ENCODE measurements around the gene DTHD1.

The DTHD1 gene

GRCh38 chr4:36326476-36327029 lies 45.1 kb downstream of the DTHD1 start:
- TF ChIP-seq JUND (IDR thresholded peaks at IDR 0.05; ENCODE audit: low read depth): no peak
- DNase-seq (ENCODE audit: low read depth in 1 of 2, low spot score in 1 of 2): no peak
- in situ Hi-C loops (cut with HindIII; ENCODE audit: low pct_unique_long_range_greater_than_20kb, low sequenced_read_pairs): no loop called here

GRCh38 chr4:36327400-36327799 lies 46.0 kb downstream of the DTHD1 start:
- TF ChIP-seq JUND (IDR thresholded peaks at IDR 0.05; ENCODE audit: low read depth): no peak
- in situ Hi-C loops (cut with HindIII; ENCODE audit: low pct_unique_long_range_greater_than_20kb, low sequenced_read_pairs): no loop called here
- DNase-seq (ENCODE audit: low read depth in 1 of 2, low spot score in 1 of 2): no peak

DNA sequence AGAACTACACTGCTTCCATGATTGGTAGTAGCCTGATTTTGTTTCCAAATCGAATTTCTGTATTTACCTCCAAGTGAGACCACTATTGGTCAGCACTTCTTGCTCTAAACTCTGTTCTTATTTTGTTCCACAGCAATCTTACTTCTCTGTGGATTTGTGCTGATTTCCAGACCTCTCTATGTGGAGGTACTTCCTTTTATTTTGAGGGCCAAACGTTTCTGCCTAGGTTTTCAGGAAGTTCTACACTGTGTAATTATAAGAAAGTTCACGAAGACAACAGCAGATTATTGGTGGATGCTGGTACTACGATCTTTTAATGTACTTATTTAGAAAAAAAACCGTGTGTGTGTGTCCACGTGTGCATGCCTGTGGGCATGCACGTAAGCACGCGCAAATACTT lies 46.7 kb downstream of the DTHD1 start:
- TF ChIP-seq JUND (IDR thresholded peaks at IDR 0.05; ENCODE audit: low read depth): no peak
- in situ Hi-C loops (cut with HindIII; ENCODE audit: low pct_unique_long_range_greater_than_20kb, low sequenced_read_pairs): no loop called here
- no peak for DNase-seq (ENCODE audit: low read depth in 1 of 2, low spot score in 1 of 2)

- TF ChIP-seq JUND (IDR thresholded peaks at IDR 0.05; ENCODE audit: low read depth): no peak
- in situ Hi-C loops (cut with HindIII; ENCODE audit: low pct_unique_long_range_greater_than_20kb, low sequenced_read_pairs): no loop called here
- DNase-seq (ENCODE audit: low read depth in 1 of 2, low spot score in 1 of 2): no peak
These were observed 47.8 kb downstream of the DTHD1 start for GRCh38 chr4:36329228-36329627.

DNA sequence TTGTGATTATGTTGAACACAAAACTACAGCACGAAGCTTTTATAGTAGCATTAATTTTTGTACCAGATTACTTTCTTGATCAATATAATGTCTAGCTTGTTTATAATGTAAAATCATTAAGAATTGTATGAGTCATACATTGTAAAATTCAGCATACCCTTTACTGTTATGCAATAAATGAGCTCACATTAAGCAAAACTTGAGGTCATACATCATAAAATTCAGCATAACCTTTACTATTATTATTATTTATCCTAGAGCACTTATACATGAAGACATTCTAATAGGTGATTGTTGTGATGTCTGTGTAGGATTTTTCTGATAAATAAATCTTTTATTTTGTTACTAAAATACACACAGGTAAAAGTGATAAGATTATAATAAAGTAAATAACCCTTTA lies 49.4 kb downstream of the DTHD1 start:
- in situ Hi-C loops (cut with HindIII; ENCODE audit: low pct_unique_long_range_greater_than_20kb, low sequenced_read_pairs): no loop called here

DNA sequence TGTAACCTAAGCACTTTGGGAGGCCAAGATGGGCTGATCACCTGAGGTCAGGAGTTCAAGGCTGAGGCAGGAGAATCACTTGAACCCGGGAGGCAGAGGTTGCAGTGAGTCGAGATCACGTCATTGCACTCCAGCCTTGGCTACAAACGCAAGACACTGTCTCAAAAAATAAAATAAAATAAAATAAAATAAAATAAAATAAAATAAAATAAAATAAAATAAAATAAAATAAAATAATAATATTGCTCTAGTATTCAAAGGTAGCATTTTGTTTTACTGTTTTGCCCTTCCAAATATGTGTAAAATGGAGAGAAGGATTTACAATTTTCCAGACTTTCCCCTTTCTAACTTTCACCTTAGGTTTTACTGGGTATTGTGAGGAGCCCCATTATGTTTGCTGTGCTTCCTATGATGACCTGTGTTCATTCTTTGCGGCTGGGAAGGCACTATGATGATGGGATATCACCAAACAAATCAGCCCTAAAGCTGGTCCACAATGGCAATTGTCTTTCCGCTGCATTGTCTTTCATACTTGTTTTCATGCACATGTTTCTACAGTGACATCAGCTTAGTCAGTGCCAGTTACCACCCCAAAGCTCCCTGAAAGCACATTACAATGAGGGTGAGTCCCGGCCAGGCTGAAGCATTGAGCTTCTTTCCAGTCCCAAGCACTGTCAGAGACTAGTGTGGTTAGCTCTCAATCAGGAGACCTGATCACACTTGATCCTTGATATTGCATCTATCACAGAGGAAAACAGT lies 50.8 kb downstream of the DTHD1 start:
- no peak for DNase-seq (ENCODE audit: low read depth in 1 of 2, low spot score in 1 of 2)
- no peak for TF ChIP-seq JUND (IDR thresholded peaks at IDR 0.05; ENCODE audit: low read depth)
- in situ Hi-C loops (cut with HindIII; ENCODE audit: low pct_unique_long_range_greater_than_20kb, low sequenced_read_pairs): no loop called here

More for the DNA sequence above, 49.4 kb downstream of the DTHD1 start:
- no peak for TF ChIP-seq JUND (IDR thresholded peaks at IDR 0.05; ENCODE audit: low read depth)
- DNase-seq (ENCODE audit: low read depth in 1 of 2, low spot score in 1 of 2): no peak

DNA sequence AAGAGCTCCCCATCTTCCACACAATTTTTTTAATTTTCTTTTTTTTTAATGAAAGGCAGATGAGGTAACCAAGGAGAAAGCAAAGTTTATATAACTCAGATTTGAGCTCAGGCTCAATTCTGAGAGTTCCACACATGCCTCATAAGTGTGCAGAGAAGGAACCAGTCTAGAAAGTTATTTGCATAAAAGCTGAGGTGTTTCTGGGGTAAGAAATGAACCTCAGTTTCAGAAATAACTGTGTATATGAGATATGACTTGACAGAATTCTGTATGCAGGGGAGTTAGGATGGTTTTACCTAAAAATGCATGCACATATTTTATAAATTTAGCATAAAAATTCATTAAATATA lies 51.3 kb downstream of the DTHD1 start:
- in situ Hi-C loops (cut with HindIII; ENCODE audit: low pct_unique_long_range_greater_than_20kb, low sequenced_read_pairs): no loop called here

DNA sequence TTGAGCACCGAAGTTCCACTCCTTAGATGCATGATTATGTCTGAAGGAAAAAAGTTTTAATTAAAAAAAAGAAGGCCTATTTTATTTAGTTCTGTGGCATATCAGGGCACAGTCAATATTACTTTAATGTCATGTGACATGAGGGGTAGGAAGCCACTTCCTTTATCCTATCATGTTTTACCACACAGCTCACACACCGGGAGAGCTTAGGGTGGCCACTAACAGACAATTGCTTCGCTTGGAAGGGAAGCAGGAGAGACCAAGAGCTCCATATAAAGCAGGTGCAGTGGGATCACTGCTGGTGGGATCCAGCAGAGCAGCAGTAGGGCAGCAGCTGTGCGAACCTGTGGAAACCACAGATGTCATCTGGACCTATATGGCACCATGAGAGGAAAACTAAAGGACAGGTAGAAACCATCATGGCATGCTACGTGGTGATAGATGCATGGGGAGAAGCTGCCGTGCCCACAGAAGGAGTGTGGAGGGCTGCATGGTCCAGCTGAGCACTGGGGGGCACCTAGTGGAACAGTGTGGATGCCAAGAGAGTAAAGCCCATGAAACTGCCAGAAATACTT lies 52.0 kb downstream of the DTHD1 start:
- no peak for TF ChIP-seq JUND (IDR thresholded peaks at IDR 0.05; ENCODE audit: low read depth)
- in situ Hi-C loops (cut with HindIII; ENCODE audit: low pct_unique_long_range_greater_than_20kb, low sequenced_read_pairs): no loop called here
- no peak for DNase-seq (ENCODE audit: low read depth in 1 of 2, low spot score in 1 of 2)

More for the DNA sequence above, 51.3 kb downstream of the DTHD1 start:
- TF ChIP-seq JUND (IDR thresholded peaks at IDR 0.05; ENCODE audit: low read depth): no peak
- DNase-seq (ENCODE audit: low read depth in 1 of 2, low spot score in 1 of 2): no peak

DNA sequence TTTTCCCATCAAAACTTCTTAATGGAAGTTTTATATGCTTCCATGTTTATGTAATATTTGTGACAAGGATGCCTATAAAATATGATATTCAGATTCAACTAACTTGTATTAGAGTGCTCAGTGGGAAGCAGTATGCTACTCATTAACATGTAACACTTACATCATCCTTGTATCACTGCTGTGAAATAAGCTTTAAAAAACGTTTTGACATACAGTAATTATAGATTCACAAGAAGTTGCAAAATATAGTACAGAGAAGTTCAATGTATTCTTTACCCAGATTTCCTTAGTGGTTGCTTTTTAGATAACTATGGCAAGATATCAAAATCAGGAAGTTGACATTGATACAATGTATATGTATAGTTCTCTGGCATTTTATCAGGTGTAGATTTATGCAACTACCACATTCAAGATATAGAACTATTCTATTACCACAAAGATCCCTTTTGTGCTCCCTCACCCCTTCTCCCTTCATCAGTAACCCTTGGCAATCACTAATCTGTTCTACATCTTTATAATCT lies 56.3 kb downstream of the DTHD1 start:
- TF ChIP-seq JUND (IDR thresholded peaks at IDR 0.05; ENCODE audit: low read depth): no peak
- no peak for DNase-seq (ENCODE audit: low read depth in 1 of 2, low spot score in 1 of 2)
- in situ Hi-C loops (cut with HindIII; ENCODE audit: low pct_unique_long_range_greater_than_20kb, low sequenced_read_pairs): no loop called here

DNA sequence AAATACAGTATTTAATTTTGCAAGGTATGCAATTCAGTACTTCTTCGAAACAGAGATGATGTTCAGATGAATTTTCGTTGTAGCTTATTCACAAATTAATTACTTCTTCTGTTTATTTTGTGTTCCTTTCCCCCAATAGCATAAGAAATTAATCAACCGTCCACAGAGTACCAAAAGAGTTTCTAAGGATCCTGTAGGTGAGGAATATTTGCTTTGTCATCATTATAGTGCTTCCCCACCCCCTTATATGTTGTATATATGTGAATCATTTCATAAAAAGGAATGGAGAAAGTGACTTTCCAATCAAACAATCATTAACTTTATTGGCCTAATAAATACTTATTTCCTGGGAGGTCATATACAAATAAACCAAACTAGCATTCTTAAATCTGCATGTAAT lies 57.6 kb downstream of the DTHD1 start:
- no peak for DNase-seq (ENCODE audit: low read depth in 1 of 2, low spot score in 1 of 2)
- TF ChIP-seq JUND (IDR thresholded peaks at IDR 0.05; ENCODE audit: low read depth): no peak
- in situ Hi-C loops (cut with HindIII; ENCODE audit: low pct_unique_long_range_greater_than_20kb, low sequenced_read_pairs): no loop called here

DNA sequence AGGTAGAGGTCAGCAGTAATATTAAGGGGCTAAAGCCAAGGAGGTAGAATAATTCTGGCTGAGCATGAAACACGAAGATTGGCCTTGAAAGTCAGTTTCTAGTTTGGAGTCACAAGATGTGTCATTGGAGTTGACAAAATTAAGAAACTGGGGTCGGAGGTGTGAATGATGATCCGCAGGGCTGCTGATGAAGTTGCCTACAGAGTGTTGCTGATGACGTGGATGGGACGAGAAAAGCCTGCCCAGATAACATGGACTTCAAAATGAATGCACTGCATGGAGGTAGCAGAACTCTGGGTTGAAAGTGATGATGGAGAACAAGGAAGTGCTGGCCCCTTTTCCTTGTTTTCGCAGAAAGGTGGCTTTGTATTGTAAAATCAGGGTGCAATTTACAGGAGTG lies 60.5 kb downstream of the DTHD1 start:
- in situ Hi-C loops (cut with HindIII; ENCODE audit: low pct_unique_long_range_greater_than_20kb, low sequenced_read_pairs): no loop called here
- TF ChIP-seq JUND (IDR thresholded peaks at IDR 0.05; ENCODE audit: low read depth): no peak
- no peak for DNase-seq (ENCODE audit: low read depth in 1 of 2, low spot score in 1 of 2)

- no peak for TF ChIP-seq JUND (IDR thresholded peaks at IDR 0.05; ENCODE audit: low read depth)
- in situ Hi-C loops (cut with HindIII; ENCODE audit: low pct_unique_long_range_greater_than_20kb, low sequenced_read_pairs): no loop called here
- no peak for DNase-seq (ENCODE audit: low read depth in 1 of 2, low spot score in 1 of 2)
These were observed 62.2 kb downstream of the DTHD1 start for GRCh38 chr4:36343501-36344175.

GRCh38 chr4:36348403-36348938 lies 67.1 kb downstream of the DTHD1 start:
- in situ Hi-C loops (cut with HindIII; ENCODE audit: low pct_unique_long_range_greater_than_20kb, low sequenced_read_pairs): no loop called here
- no peak for DNase-seq (ENCODE audit: low read depth in 1 of 2, low spot score in 1 of 2)

More at GRCh38 chr4:36348403-36348938, 67.1 kb downstream of the DTHD1 start:
- no peak for TF ChIP-seq JUND (IDR thresholded peaks at IDR 0.05; ENCODE audit: low read depth)

All from T47D (cell line).